Stimulated activated effector memory CD8-positive, alpha-beta T cell treated with anti-CD3 and anti-CD28 coated beads, Interleukin-12 subunit alpha, Interleukin-12 subunit beta, amount 100 ng/mL, for 72 hours (primary cell): Measurements from ENCODE around the gene MARCHF6.
"Not testable (repeated sequence)": the region's sequence is repeated elsewhere in the genome, so short reads cannot be mapped to it uniquely, and the experiment has no call there.

Experiments used
- ATAC-seq: fragments of 150-1000 bp; cut with Tn5 transposase; 2 replicates; pipeline ENCODE4 v1.10.0; 2021
- DNase-seq, 2 donors: peaks; one replicate each; pipeline ENCODE4 v3.0.0; 2021 to 2022; ENCODE audit warnings: low spot score in 2 of 2
- H3K27ac Mint-ChIP-seq: one replicate; pipeline ENCODE4 v1.8.0; 2022; ENCODE audit warnings: mild to moderate bottlenecking, mixed read lengths
- H3K36me3 Mint-ChIP-seq: one replicate; pipeline ENCODE4 v1.8.0; 2022; ENCODE audit warnings: mild to moderate bottlenecking, mixed read lengths
- H3K4me1 Mint-ChIP-seq: one replicate; pipeline ENCODE4 v1.8.0; 2022; ENCODE audit warnings: mixed read lengths
- H3K4me3 Mint-ChIP-seq: one replicate; pipeline ENCODE4 v1.8.0; 2022; ENCODE audit warnings: mild to moderate bottlenecking, mixed read lengths
- H3K9me3 Mint-ChIP-seq: one replicate; pipeline ENCODE4 v1.8.0; 2022; ENCODE audit warnings: mixed read lengths

Gene MARCHF6

DNA sequence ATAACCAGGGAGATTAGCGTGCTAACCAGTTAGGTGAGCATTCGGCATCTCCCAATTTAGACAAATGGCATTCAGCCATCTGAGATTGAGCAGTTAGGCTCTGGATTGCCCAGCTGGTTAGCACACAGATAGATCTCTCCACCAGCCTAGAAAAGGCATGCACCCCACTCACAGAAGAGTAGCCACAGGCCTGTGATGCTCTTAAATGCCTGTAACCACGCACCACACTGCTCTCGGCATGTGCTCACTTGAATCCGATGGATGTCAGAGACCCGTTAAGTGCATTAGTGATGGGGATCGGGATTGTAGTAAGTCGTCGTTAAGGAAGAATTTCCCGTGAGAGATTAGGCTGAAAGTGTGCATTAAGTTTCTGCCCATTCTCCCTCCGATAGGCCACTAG is 23.0 kb downstream of the MARCHF6 start:
- DNase-seq (no peak), ATAC-seq (no peak)
- Mint-ChIP-seq H3K4me3 (no peak overlapping the region), H3K4me1 (peaks cover 49% of the 10 kb centered on the region), H3K9me3 (no peaks in the 10 kb centered on the region), H3K27ac (no peak overlapping the region), H3K36me3 (peaks cover 58% of the 10 kb centered on the region)

DNA sequence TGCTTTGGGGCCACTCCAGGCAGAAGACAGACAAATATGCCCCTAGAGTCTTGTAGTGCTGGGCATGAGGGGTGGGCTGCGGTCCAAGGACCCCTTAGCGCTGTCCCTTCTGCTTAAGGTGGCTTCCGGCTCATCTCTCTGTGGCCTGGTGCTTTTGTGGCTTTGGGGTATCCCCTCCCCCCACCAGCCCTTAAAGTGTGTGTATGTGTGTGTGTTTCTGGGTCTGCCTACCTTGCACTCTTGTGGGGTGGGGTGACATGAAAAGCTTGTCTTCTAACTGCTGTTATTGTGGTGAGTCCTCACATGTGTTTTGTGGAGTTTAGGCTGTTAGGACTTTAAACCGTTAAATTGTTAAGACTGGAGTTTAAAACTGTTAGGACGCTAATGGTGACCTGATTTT is 23.6 kb downstream of the MARCHF6 start:
- ATAC-seq (no peak), DNase-seq (no peak)
- Mint-ChIP-seq H3K27ac (no peak overlapping the region), H3K9me3 (no peaks in the 10 kb centered on the region), H3K4me1 (peaks cover 44% of the 10 kb centered on the region), H3K4me3 (no peak overlapping the region), H3K36me3 (peaks cover 64% of the 10 kb centered on the region)

DNA sequence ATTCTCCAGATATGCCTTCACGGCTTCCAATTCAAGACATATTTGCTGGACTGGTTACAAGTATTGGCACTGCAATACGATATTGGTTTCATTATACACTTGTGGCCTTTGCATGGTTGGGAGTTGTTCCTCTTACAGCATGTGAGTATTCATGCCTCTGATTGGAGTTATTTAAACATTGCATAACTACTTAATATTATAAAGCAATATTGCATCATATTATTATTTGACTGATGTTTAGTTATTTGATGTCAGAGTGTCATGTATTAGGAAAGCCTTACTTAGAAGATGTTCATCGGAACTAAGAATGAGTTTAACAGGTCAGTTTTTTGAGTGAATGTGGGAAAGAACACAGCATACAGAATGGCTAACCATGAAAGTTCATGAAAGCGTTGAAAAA is 28.3 kb downstream of the MARCHF6 start:
- Mint-ChIP-seq H3K4me1 (peaks cover 7% of the 10 kb centered on the region), H3K27ac (no peak overlapping the region), H3K36me3 (peaks cover 99% of the 10 kb centered on the region), H3K4me3 (no peak overlapping the region), H3K9me3 (no peaks in the 10 kb centered on the region)
- ATAC-seq, result no peak
- no peak for DNase-seq

DNA sequence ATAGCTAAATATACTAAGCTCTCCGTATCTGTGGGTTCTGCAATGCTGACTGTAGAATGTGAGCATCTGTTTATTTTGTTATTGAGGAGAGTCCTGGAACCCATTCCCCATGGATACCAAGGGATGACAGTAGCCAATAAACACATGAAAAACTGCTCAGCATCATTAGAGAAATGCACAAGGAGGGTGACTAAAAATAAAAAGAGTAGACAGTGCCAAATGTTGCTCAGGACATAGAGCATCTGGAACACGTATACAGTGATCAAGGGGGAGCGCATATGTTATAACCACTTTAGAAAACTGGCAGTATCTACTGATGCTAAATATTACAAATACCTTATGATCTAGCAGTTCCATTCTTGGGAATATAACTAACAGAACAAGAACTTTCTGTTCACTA is 31.0 kb downstream of the MARCHF6 start:
- H3K27ac Mint-ChIP-seq, result no peak overlapping the region

DNA sequence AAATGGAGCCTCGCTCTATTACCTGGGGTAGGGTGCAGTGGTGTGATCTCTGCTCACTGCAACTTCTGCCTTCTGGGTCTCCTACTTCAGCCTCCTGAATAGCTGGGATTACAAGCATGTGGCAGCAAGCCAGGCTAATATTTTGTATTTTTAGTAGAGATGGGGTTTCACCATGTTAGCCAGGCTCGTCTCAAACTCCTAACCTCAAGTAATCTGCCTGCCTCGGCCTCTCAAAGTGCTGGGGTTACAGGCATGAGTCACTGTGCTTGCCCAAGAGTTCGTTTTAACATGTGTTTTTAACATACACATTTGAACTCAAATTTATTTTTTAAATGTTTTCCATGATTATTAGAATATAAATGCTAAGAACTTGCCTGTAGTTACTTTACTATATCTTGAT is 34.2 kb downstream of the MARCHF6 start:
- DNase-seq, result no peak
- Mint-ChIP-seq H3K4me1 (no peaks in the 10 kb centered on the region), H3K27ac (no peak overlapping the region), H3K9me3 (no peaks in the 10 kb centered on the region), H3K4me3 (no peak overlapping the region), H3K36me3 (peaks cover 99% of the 10 kb centered on the region)
- ATAC-seq, result no peak

More for the DNA sequence above, 31.0 kb downstream of the MARCHF6 start:
- no peaks in the 10 kb centered on the region for H3K9me3 Mint-ChIP-seq
- ATAC-seq (no peak), DNase-seq (no peak)
- peaks cover 99% of the 10 kb centered on the region for H3K36me3 Mint-ChIP-seq
- no peak overlapping the region for H3K4me3 Mint-ChIP-seq
- no peaks in the 10 kb centered on the region for H3K4me1 Mint-ChIP-seq

DNA sequence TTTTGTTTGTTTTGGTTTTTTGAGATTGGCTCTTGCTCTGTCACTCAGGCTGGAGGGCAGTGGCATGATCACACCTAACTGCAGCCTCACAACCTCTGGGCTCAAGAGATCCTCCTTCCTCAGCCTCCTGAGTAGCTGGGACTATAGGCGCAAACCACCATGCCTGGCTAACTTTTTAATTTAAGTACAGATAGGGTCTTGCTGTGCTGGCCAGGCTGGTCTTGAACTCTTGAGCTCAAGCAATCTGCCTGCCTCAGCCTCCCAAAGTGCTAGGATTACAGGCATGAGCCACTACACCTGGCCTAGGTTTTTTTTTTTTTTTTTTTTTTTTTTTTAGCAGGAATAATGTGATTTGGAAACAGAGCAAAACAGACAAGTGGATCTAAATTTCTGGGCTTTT is 37.6 kb downstream of the MARCHF6 start:
- Mint-ChIP-seq H3K4me3 (no peak overlapping the region), H3K9me3 (no peaks in the 10 kb centered on the region), H3K27ac (no peak overlapping the region), H3K4me1 (peaks cover 3% of the 10 kb centered on the region), H3K36me3 (peaks cover 100% of the 10 kb centered on the region)
- DNase-seq (no peak), ATAC-seq (no peak)

DNA sequence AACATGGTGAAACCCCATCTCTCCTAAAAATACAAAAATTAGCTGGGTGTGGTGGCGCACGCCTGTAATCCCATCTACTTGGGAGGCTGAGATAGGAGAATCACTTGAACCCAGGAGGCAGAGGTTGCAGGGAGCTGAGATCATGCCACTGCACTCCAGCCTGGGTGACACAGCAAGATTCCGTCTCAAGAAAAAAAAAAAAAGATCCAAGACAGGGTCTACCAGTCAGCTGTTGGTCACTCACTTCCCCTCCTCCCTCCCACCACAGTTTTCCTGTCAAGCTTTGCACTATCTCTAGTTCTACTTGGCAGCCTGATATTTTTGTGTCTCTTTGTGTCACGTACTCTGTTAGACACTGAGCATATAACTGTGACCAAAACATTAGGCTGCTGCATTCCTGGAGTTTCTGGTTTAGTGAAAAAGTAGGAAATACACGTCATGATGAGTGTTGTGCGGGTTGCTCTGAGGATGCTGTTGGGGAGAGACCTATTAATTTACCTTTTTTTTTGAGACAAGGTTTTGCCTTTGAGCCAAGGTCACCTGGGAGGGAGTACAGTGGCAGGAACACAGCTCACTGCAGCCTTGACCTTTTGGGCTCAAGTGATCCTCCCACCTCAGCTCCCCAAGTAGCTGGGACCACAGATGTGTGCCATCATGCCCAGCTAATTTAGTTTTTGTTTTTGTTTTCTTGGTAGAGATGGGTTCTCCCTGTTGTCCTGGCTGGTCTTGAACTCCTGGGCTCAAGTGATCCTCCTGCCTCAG is 39.3 kb downstream of the MARCHF6 start:
- H3K27ac Mint-ChIP-seq, H3K4me3 Mint-ChIP-seq, DNase-seq, H3K4me1 Mint-ChIP-seq, ATAC-seq, H3K9me3 Mint-ChIP-seq: not testable (repeated sequence)
- H3K36me3 Mint-ChIP-seq, result peaks cover 100% of the 10 kb centered on the region

DNA sequence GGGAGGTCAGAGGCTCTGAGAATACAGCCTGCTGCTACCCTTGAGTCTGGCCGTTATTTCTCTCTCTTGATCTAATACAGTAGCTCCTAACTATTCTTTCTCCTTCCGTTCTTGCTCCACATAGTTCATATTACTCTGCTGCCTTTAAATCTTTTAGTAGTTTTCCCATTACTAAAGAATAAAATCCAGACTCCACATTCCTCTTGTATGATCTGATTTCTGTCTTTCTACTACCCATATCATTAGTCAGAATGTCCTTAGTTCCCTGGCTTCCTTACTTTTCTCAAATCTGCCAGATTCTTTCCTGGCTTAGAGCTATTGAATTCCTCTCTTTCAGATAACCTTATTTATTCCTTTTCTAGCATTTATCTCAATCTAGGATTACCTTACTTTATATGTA is 40.0 kb downstream of the MARCHF6 start:
- peaks cover 7% of the 10 kb centered on the region for H3K4me1 Mint-ChIP-seq
- peaks cover 100% of the 10 kb centered on the region for H3K36me3 Mint-ChIP-seq
- DNase-seq (no peak), ATAC-seq (no peak)
- H3K27ac Mint-ChIP-seq, result no peak overlapping the region
- no peak overlapping the region for H3K4me3 Mint-ChIP-seq
- H3K9me3 Mint-ChIP-seq, result no peaks in the 10 kb centered on the region

DNA sequence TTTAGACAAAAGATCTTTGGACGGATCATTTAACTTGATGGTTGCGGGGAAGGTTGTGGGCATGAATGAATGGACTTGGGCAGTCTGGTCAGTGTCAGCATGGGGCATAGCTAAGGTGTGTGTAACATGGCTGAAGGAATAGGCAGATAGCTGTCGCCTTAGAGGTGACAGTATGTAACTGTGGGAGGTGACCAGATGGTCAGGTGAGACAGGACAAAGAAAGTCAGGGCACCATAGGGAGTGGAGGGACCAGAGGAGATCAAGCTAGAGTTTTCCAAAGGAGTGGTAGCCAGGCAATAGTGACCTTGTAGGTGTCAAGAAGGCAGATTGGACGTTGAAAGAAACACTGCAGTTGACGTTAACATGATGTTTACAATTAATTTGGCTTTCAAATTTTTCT is 43.1 kb downstream of the MARCHF6 start:
- no peak overlapping the region for H3K27ac Mint-ChIP-seq
- DNase-seq (no peak), ATAC-seq (no peak)
- H3K4me3 Mint-ChIP-seq, result no peak overlapping the region
- H3K9me3 Mint-ChIP-seq, result no peaks in the 10 kb centered on the region
- H3K36me3 Mint-ChIP-seq, result peaks cover 98% of the 10 kb centered on the region
- peaks cover 11% of the 10 kb centered on the region for H3K4me1 Mint-ChIP-seq

DNA sequence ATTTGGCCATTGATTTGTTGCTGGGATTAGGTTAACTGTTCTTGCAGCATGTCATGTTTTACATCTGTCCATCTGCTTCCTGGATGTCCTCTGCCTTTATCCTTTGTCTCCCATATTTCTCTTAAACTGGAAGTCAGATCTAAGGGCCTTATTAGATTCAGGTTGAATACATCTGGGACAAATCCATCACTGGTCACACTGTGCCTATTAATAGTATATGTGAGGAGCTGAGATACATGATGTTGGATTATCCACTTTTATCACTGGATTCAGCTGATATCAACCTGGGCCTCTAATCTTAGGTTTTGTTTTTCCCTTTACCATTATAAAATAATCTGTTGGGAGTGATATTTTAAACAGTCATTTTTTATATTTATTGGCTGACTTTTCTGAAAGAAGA is 46.3 kb downstream of the MARCHF6 start:
- H3K36me3 Mint-ChIP-seq, result peaks cover 98% of the 10 kb centered on the region
- H3K4me1 Mint-ChIP-seq, result peaks cover 11% of the 10 kb centered on the region
- H3K9me3 Mint-ChIP-seq, result no peaks in the 10 kb centered on the region
- ATAC-seq (no peak), DNase-seq (no peak)
- H3K27ac Mint-ChIP-seq, result no peak overlapping the region
- H3K4me3 Mint-ChIP-seq, result no peak overlapping the region

DNA sequence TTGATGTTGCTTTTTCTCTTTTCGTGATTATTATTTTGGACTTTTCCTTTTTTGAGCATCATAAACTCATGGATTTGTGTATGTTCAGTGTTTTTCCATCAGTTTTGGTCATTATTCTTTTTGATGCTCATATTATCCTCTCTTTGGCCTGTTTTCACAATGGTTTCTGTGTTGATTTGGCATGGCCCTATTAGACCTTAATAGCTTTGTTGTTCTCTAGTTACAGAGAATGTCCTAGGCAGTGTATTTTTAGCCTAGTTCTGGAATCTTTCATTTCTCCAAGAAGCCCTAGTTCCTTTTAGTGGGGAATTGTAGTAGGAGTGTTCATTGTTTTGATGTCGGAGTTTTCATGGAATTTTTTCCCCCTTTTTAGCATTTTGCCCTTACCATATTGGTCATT is 46.9 kb downstream of the MARCHF6 start:
- no peak for ATAC-seq
- H3K27ac Mint-ChIP-seq, result no peak overlapping the region
- no peak for DNase-seq
- H3K9me3 Mint-ChIP-seq, result no peaks in the 10 kb centered on the region
- H3K4me3 Mint-ChIP-seq, result no peak overlapping the region
- H3K36me3 Mint-ChIP-seq, result peaks cover 98% of the 10 kb centered on the region
- peaks cover 11% of the 10 kb centered on the region for H3K4me1 Mint-ChIP-seq

DNA sequence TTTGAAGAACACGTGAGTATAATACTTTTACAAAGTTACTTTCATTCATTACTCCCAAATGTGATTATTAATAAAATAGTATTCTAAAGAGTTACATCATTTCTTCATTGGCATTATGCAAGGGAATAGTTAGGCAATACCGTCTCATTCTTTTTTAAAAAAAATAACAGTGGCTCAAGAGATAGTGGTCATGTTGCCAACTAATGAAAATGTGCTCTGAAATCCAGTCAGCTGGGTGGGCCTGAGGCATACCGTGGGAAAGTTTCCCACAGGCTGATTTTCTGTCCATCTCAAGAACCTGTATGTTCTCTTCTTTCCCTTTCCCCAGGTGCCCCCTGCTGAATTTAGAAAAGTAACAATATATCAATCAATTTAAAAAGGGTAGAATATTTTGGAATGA is 47.3 kb downstream of the MARCHF6 start:
- H3K4me1 Mint-ChIP-seq, result peaks cover 11% of the 10 kb centered on the region
- peaks cover 98% of the 10 kb centered on the region for H3K36me3 Mint-ChIP-seq
- no peaks in the 10 kb centered on the region for H3K9me3 Mint-ChIP-seq
- DNase-seq, result no peak
- ATAC-seq, result no peak
- H3K27ac Mint-ChIP-seq, result no peak overlapping the region
- H3K4me3 Mint-ChIP-seq, result no peak overlapping the region

DNA sequence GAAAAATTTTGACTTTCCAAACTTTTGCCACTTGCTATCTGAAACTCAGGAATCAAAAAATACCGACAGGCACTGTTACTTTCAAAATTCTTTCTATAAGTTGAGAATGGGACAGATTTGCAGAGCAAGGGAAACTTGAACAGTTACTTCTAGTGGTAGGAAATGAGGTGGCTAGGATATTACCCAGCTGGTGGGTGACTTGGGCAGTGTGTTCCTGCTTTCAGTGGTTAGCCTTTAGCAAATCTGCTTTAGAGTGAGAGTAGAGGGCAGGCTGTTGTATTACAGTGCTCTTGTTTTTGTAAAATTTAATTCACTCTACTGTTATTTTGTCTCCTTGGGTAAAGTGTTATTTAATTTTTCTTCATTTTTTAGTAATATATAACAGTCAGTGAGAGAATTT is 48.0 kb downstream of the MARCHF6 start:
- DNase-seq (no peak), ATAC-seq (peak; percentile 78)
- Mint-ChIP-seq H3K4me1 (peaks cover 5% of the 10 kb centered on the region), H3K9me3 (no peaks in the 10 kb centered on the region), H3K4me3 (no peak overlapping the region), H3K36me3 (peaks cover 98% of the 10 kb centered on the region), H3K27ac (no peak overlapping the region)
